GM12874 (cell line): ENCODE results near the gene PLTP.

Experiments used
- CTCF ChIP-seq: IDR thresholded peaks from 2 replicates; pipeline ENCODE4 v1.5.1; 2011; ENCODE audit warnings: low read depth, mild to moderate bottlenecking, control low read depth, low read length, moderate library complexity; ENCODE audit not compliant: insufficient read depth

PLTP gene

GRCh38 chr20:45946149-45946970, 34.4 kb upstream of the PLTP start:
- TF ChIP-seq CTCF: no peak

- TF ChIP-seq CTCF: no peak
These were observed 33.8 kb upstream of the PLTP start for GRCh38 chr20:45945678-45946148.

GRCh38 chr20:45944965-45945677, 33.2 kb upstream of the PLTP start:
- TF ChIP-seq CTCF: no peak

- TF ChIP-seq CTCF: no peak
These were observed 32.4 kb upstream of the PLTP start for GRCh38 chr20:45944151-45944964.

GRCh38 chr20:45943613-45944012, 31.7 kb upstream of the PLTP start:
- TF ChIP-seq CTCF: no peak

GRCh38 chr20:45940469-45940868, 28.5 kb upstream of the PLTP start:
- no peak for TF ChIP-seq CTCF

GRCh38 chr20:45940053-45940452, 28.1 kb upstream of the PLTP start:
- TF ChIP-seq CTCF: no peak
